IMR-90 (cell line): ENCODE data around the gene UBAP2L. TPM values are rescaled to one million over a fixed set of nuclear protein-coding genes. Genes with fewer than 3 reads are reported as not detected.

Experiments used
- ATAC-seq: fragments of 200-7000 bp; cut with Tn5 transposase; 2 replicates; pipeline ENCODE4 v1.9.1; 2020; ENCODE audit warnings: low read depth, mild to moderate bottlenecking, moderate library complexity
- Bru-seq: library from RNA; stranded (reverse); fragments of 400-500 nt; gene quantifications from one replicate; lab custom pipeline; 2021; lab: Mats Ljungman, UMichigan
- BruChase-seq, 2 experiments: library from RNA; stranded (reverse); fragments of 400-500 nt; gene quantifications; one replicate each; lab custom pipeline; 2021; lab: Mats Ljungman, UMichigan
- BruUV-seq: library from RNA; stranded (reverse); fragments of 400-500 nt; replicated peaks from 2 replicates; lab custom pipeline; 2021; lab: Mats Ljungman, UMichigan
- CTCF ChIA-PET: fragments of 300-600 bp; formaldehyde crosslinking; extraction: SDS; loops from one replicate; lab custom pipeline; 2021; ENCODE audit warnings: antibody characterized with exemption; lab: Yijun Ruan, JAX
- POLR2A ChIA-PET: fragments of 300-600 bp; sonication (Branson Sonifier 250); formaldehyde crosslinking; loops from one replicate; lab custom pipeline; 2022; ENCODE audit warnings: antibody characterized with exemption; ENCODE audit not compliant: unreplicated experiment; lab: Charles Lee
- DNase-seq: peaks from one replicate; pipeline ENCODE4 v3.0.0; 2013
- H2AFZ ChIP-seq: replicated peaks from 2 replicates; pipeline ENCODE3; 2013; ENCODE audit warnings: low read length, mild to moderate bottlenecking; ENCODE audit not compliant: poor library complexity
- H2AK5ac ChIP-seq: 2 replicates; pipeline ENCODE4 v1.6.1; 2013; ENCODE audit warnings: low read depth, low read length, inconsistent platforms
- H2AK9ac ChIP-seq: replicated peaks from 2 replicates; pipeline ENCODE3; 2013; ENCODE audit warnings: mild to moderate bottlenecking, low read depth, low read length, moderate library complexity; ENCODE audit not compliant: poor library complexity
- H2BK120ac ChIP-seq: 2 replicates; pipeline ENCODE4 v1.6.1; 2013; ENCODE audit warnings: low read depth, low read length, inconsistent platforms
- H2BK15ac ChIP-seq: 3 replicates; pipeline ENCODE4 v1.6.1; 2013; ENCODE audit warnings: low read depth, low read length, inconsistent platforms
- H2BK20ac ChIP-seq: 2 replicates; pipeline ENCODE4 v1.6.1; 2013; ENCODE audit warnings: low read depth, mild to moderate bottlenecking, inconsistent platforms, low read length, moderate library complexity
- H2BK5ac ChIP-seq: 2 replicates; pipeline ENCODE4 v1.6.1; 2013; ENCODE audit warnings: mild to moderate bottlenecking, low read depth, low read length, inconsistent platforms; ENCODE audit not compliant: poor library complexity, severe bottlenecking
- H3K14ac ChIP-seq: replicated peaks from 2 replicates; pipeline ENCODE4 v1.6.1; 2013; ENCODE audit warnings: low read depth, low read length, inconsistent platforms
- H3K18ac ChIP-seq: 2 replicates; pipeline ENCODE4 v1.6.1; 2013; ENCODE audit warnings: low read depth, low read length, control low read depth
- H3K23ac ChIP-seq: 2 replicates; pipeline ENCODE4 v1.6.1; 2013; ENCODE audit warnings: low read depth, low read length, inconsistent platforms
- H3K27ac ChIP-seq: 2 replicates; pipeline ENCODE4 v1.5.1; 2013; ENCODE audit warnings: mild to moderate bottlenecking, control low read depth, low read length; ENCODE audit not compliant: insufficient read depth
- H3K27me3 ChIP-seq: 2 replicates; pipeline ENCODE4 v1.6.1; 2013; ENCODE audit warnings: low read length; ENCODE audit not compliant: control insufficient read depth, insufficient read depth
- H3K36me3 ChIP-seq: 2 replicates; pipeline ENCODE4 v1.6.1; 2013; ENCODE audit warnings: low read length, mixed read lengths; ENCODE audit not compliant: control insufficient read depth, insufficient read depth
- H3K4ac ChIP-seq: 2 replicates; pipeline ENCODE4 v1.6.1; 2013; ENCODE audit warnings: low read depth, low read length, inconsistent platforms
- H3K4me1 ChIP-seq: 2 replicates; pipeline ENCODE4 v1.6.1; 2013; ENCODE audit warnings: low read length, mixed read lengths; ENCODE audit not compliant: control insufficient read depth, insufficient read depth
- H3K4me2 ChIP-seq: 2 replicates; pipeline ENCODE4 v1.6.1; 2013; ENCODE audit warnings: low read depth, mild to moderate bottlenecking, control low read depth, low read length, moderate library complexity
- H3K4me3 ChIP-seq: 2 replicates; pipeline ENCODE4 v1.5.1; 2013; ENCODE audit warnings: low read depth, mild to moderate bottlenecking, control low read depth, low read length, moderate library complexity; ENCODE audit not compliant: insufficient read depth
- H3K56ac ChIP-seq: 2 replicates; pipeline ENCODE4 v1.6.1; 2013; ENCODE audit warnings: low read length, inconsistent platforms; ENCODE audit not compliant: insufficient read depth; ENCODE audit errors: extremely low read depth
- H3K79me1 ChIP-seq, 2 experiments: 2 replicates each; pipeline ENCODE4 v1.6.1; 2013; ENCODE audit warnings: low read length in 2 of 2, inconsistent platforms in 1 of 2, low read depth in 1 of 2
- H3K9ac ChIP-seq: 2 replicates; pipeline ENCODE4 v1.6.1; 2013; ENCODE audit warnings: low read depth, low read length, control low read depth
- H3K9me1 ChIP-seq: 2 replicates; pipeline ENCODE4 v1.6.1; 2013; ENCODE audit warnings: low read length, inconsistent platforms; ENCODE audit not compliant: insufficient read depth
- H3K9me3 ChIP-seq: 2 replicates; pipeline ENCODE4 v1.6.1; 2013; ENCODE audit warnings: low read length; ENCODE audit not compliant: control insufficient read depth, insufficient read depth
- H4K20me1 ChIP-seq: 2 replicates; pipeline ENCODE4 v1.6.1; 2013; ENCODE audit warnings: low read length, inconsistent platforms; ENCODE audit not compliant: insufficient read depth
- H4K5ac ChIP-seq: 2 replicates; pipeline ENCODE4 v1.6.1; 2013; ENCODE audit warnings: mild to moderate bottlenecking, low read depth, low read length, control low read depth
- H4K8ac ChIP-seq, 2 experiments: 2 replicates each; pipeline ENCODE4 v1.6.1; 2013; ENCODE audit warnings: low read depth in 2 of 2, low read length in 2 of 2, control low read depth in 1 of 2, inconsistent platforms in 1 of 2
- H4K91ac ChIP-seq: 2 replicates; pipeline ENCODE4 v1.6.1; 2013; ENCODE audit warnings: low read depth, low read length, inconsistent platforms; ENCODE audit not compliant: insufficient read depth
- CEBPB ChIP-seq: IDR thresholded peaks from 2 replicates; pipeline ENCODE4 v1.6.1; 2012; ENCODE audit warnings: low read depth, low read length, improper control_type of control experiment
- CHD1 ChIP-seq: IDR thresholded peaks from 2 replicates; pipeline ENCODE4 v1.6.1; 2012; ENCODE audit warnings: low read depth, low read length, improper control_type of control experiment
- CTCF ChIP-seq: conservative IDR thresholded peaks from 2 replicates; pipeline ENCODE4 v1.5.1; 2012; ENCODE audit warnings: mild to moderate bottlenecking, low read depth, low read length, improper control_type of control experiment
- FOS ChIP-seq: fragments of 150-350 bp; IDR thresholded peaks from 2 replicates; pipeline ENCODE4 v1.6.1; 2016; ENCODE audit warnings: low read depth, low read length
- MAFK ChIP-seq: IDR thresholded peaks from 2 replicates; pipeline ENCODE4 v1.6.1; 2012; ENCODE audit warnings: low read depth, low read length, improper control_type of control experiment
- MXI1 ChIP-seq: IDR thresholded peaks from 2 replicates; pipeline ENCODE4 v1.6.1; 2012; ENCODE audit warnings: low read depth, mild to moderate bottlenecking, low read length, moderate library complexity, borderline replicate concordance
- NFE2L2 ChIP-seq: fragments of 150-350 bp; IDR thresholded peaks from 2 replicates; pipeline ENCODE4 v1.6.1; 2016; ENCODE audit warnings: low read depth, mild to moderate bottlenecking, low read length
- POLR2A ChIP-seq: IDR thresholded peaks from 2 replicates; pipeline ENCODE4 v1.6.1; 2012; ENCODE audit warnings: mild to moderate bottlenecking, low read depth, low read length
- RAD21 ChIP-seq: IDR thresholded peaks from 2 replicates; pipeline ENCODE4 v1.6.1; 2012; ENCODE audit warnings: low read length, improper control_type of control experiment
- RCOR1 ChIP-seq: IDR thresholded peaks from 2 replicates; pipeline ENCODE4 v1.6.1; 2012; ENCODE audit warnings: mild to moderate bottlenecking, low read length, improper control_type of control experiment; ENCODE audit not compliant: insufficient replicate concordance
- RFX5 ChIP-seq: IDR thresholded peaks from 2 replicates; pipeline ENCODE4 v1.8.0; 2012; ENCODE audit warnings: low read depth, mild to moderate bottlenecking, low read length, moderate library complexity
- SMC3 ChIP-seq: fragments of 150-350 bp; IDR thresholded peaks from 2 replicates; pipeline ENCODE4 v1.6.1; 2016; ENCODE audit warnings: low read depth, mild to moderate bottlenecking, antibody characterized with exemption, low read length, moderate library complexity
- USF2 ChIP-seq: fragments of 150-350 bp; IDR thresholded peaks from 2 replicates; pipeline ENCODE4 v1.6.1; 2017; ENCODE audit warnings: mild to moderate bottlenecking, antibody characterized with exemption, low read length, low read depth
- WGBS, 2 experiments: methylation state at CpG; one replicate each; pipeline versions ENCODE4 v1.1.5 to v1.1.7; 2013; ENCODE audit warnings: missing lambda C conversion rate in 2 of 2; ENCODE audit not compliant: insufficient read length in 1 of 2; ENCODE audit errors: extremely low coverage in 2 of 2; 5-methylcytosine and 5-hydroxymethylcytosine counted together
- dilution Hi-C: fragments of 300-500 bp; cut with HindIII; formaldehyde crosslinking; loops from one replicate; pipeline ENCODE4 v1.14.3; 2018; ENCODE audit warnings: low sequenced_read_pairs; ENCODE audit not compliant: unreplicated experiment
- in situ Hi-C: fragments of 300-500 bp; cut with MboI; formaldehyde crosslinking; loops from 3 replicates; pipeline ENCODE4 v1.14.3; 2019; ENCODE audit warnings: low sequenced_read_pairs, inconsistent platforms, mixed read lengths
- intact Hi-C: fragments of 100-400 bp; cut with micrococcal nuclease; formaldehyde crosslinking; loops from 2 replicates; pipeline ENCODE4 v1.10.0; 2022
- long read RNA-seq: library from polyadenylated mRNA; unstranded; transcript quantifications from one replicate; pipeline ENCODE4 v2.0.0, GENCODE V29; 2021; ENCODE audit not compliant: unreplicated experiment
- polyA plus RNA-seq, 3 experiments: library from polyadenylated mRNA; depleted of rRNA; stranded (reverse); fragments of >200 nt; gene quantifications; 2 replicates each; pipeline ENCODE4 v1.2.3, GENCODE V29; 2012; ENCODE audit warnings: low replicate concordance in 1 of 3
- total RNA-seq: library from RNA; depleted of rRNA; stranded (reverse); fragments of >200 nt; gene quantifications from 2 replicates; pipeline ENCODE4 v1.2.3, GENCODE V29; 2012; rRNA removed

UBAP2L gene
- total RNA-seq (57.5 and 77.2 TPM in 2 replicates), polyA plus RNA-seq (2012; rRNA removed) (149 and 156 TPM in 2 replicates), Bru-seq, nascent RNA (percentile 96 among the genes with signal in this experiment), BruChase-seq, experiment 1, labeled RNA remaining after a 6-hour chase (percentile 97 among the genes with signal in this experiment), BruChase-seq, experiment 2, labeled RNA remaining after a 2-hour chase (percentile 96 among the genes with signal in this experiment)
- 58.9 and 125 TPM in 2 replicates for polyA plus RNA-seq (2012; cell fraction: cytosol; rRNA removed)
- 363 and 547 TPM in 2 replicates for polyA plus RNA-seq (2012; cell fraction: nucleus; rRNA removed; ENCODE audit: low replicate concordance)
- long read RNA-seq, partial matches to known transcripts, result 12 of 32 reads
- long read RNA-seq, other reads (novel, unspliced or antisense), result 18 of 32 reads

GRCh38 chr1:154220071-154220969 lies at the start of gene UBAP2L:
UBAP2L (plus strand) TSS chr1:154220955; CDS start chr1:154225124, 4,169 bp downstream.
- peak within 1 kb of the TSS; percentile 98 for H2AK5ac ChIP-seq
- peak within 1 kb of the TSS; percentile 95 to 98 for H4K8ac ChIP-seq
- in situ Hi-C loops, result no loop called here
- H3K14ac ChIP-seq, result peak within 1 kb of the TSS; percentile 99
- H2BK5ac ChIP-seq, result peak within 1 kb of the TSS; percentile 98
- H3K18ac ChIP-seq, result peak within 1 kb of the TSS; percentile 88
- peak within 1 kb of the TSS; percentile 98 for H3K27ac ChIP-seq
- H3K23ac ChIP-seq, result peak within 1 kb of the TSS; percentile 95
- intact Hi-C loops, result loop anchor here (5.0 kb wide), 1 partner anchor 37 kb away; no protein-coding TSS in a partner anchor
- WGBS, 2 experiments, result 0% methylated on average over 13 of the region's 73 CpGs; no CpG with 5 or more reads in 1 of the 2 experiments
- H2AK9ac ChIP-seq, result peak within 1 kb of the TSS; percentile 99
- ChIA-PET POLR2A (interaction anchor here (0.6 kb wide), 1 partner anchor 28 kb away, joined by 3 read pairs; the partner anchor contains the start of gene TPM3), CTCF (interaction anchor here (0.6 to 1.1 kb wide), 2 partner anchors 18 to 559 kb away, joined by 3 read pairs; no protein-coding TSS in a partner anchor)
- H3K27me3 ChIP-seq, result no peaks in the 10 kb centered on the region
- DNase-seq, result peak; percentile 99
- no peak within 1 kb of the TSS for H2BK20ac ChIP-seq
- H2AFZ ChIP-seq, result peak within 1 kb of the TSS; percentile 95
- H3K4me3 ChIP-seq, result peak within 1 kb of the TSS; percentile 94
- dilution Hi-C loops, result no loop called here
- peak within 1 kb of the TSS; percentile 95 for H4K91ac ChIP-seq
- peak; percentile 91 for ATAC-seq
- H3K4ac ChIP-seq, result peak within 1 kb of the TSS; percentile 97
- peaks cover 19 to 57% of the 10 kb centered on the region in 2 experiments for H3K79me1 ChIP-seq
- no peaks in the 10 kb centered on the region for H3K9me3 ChIP-seq
- H3K4me1 ChIP-seq, result no peaks in the 10 kb centered on the region; the same call in 1 of the 2 replicates
- H2BK15ac ChIP-seq, result peak within 1 kb of the TSS; percentile 57; the same call in 2 of the 3 replicates
- peaks cover 34% of the 10 kb centered on the region for H4K20me1 ChIP-seq
- H3K9me1 ChIP-seq, result 0 out of 2 replicates have a peak, but pooled peaks cover 2% of the 10 kb centered on the region
- BruUV-seq, result TSS peak; percentile 73
- H3K56ac ChIP-seq, result peak within 1 kb of the TSS; percentile 97
- H3K4me2 ChIP-seq, result peak within 1 kb of the TSS; percentile 98
- H4K5ac ChIP-seq, result peak within 1 kb of the TSS; percentile 92
- H3K9ac ChIP-seq, result peak within 1 kb of the TSS; percentile 99
- peaks cover 17% of the 10 kb centered on the region for H3K36me3 ChIP-seq
- peak within 1 kb of the TSS; percentile 52 for H2BK120ac ChIP-seq
- TF ChIP-seq POLR2A (peak; percentile 91), CHD1 (peak; percentile 65; the same call in 1 of the 2 replicates), MXI1 (peak; percentile 92), CEBPB (no peak), RAD21 (no peak), USF2 (peak; percentile 98), MAFK (no peak), CTCF (no peak), RFX5 (no peak), SMC3 (no peak), FOS (peak; percentile 56; the same call in 1 of the 2 replicates), RCOR1 (no peak), NFE2L2 (no peak)
